GM19463 (cell line): ENCODE measurements around the gene ACP5.
"Not testable (repeated sequence)": the region's sequence is repeated elsewhere in the genome, so short reads cannot be mapped to it uniquely, and the experiment has no call there.

Source experiments
- ATAC-seq: cut with Tn5 transposase; IDR thresholded peaks from one replicate; pipeline ENCODE4 v1.9.1; 2021; ENCODE audit warnings: mild to moderate bottlenecking, moderate library complexity; ENCODE audit not compliant: unreplicated experiment

Gene ACP5

GRCh38 chr19:11577451-11578257 is at the start of gene ACP5:
ACP5 (minus strand) TSS chr19:11577645; CDS start chr19:11577317, 328 bp downstream.
- ATAC-seq = no peak

- ATAC-seq = no peak
These were observed 48.8 kb upstream of the ACP5 start for GRCh38 chr19:11626252-11626651.

- no peak for ATAC-seq
These were observed 46.6 kb upstream of the ACP5 start for GRCh38 chr19:11624069-11624463.

- ATAC-seq = not testable (repeated sequence)
These were observed 45.0 kb upstream of the ACP5 start for GRCh38 chr19:11622401-11622800.

GRCh38 chr19:11620553-11620952 is 43.1 kb upstream of the ACP5 start:
- no peak for ATAC-seq

- ATAC-seq = no peak
These were observed 40.0 kb upstream of the ACP5 start for GRCh38 chr19:11617180-11618062.

GRCh38 chr19:11612816-11613511 is 35.5 kb upstream of the ACP5 start:
- ATAC-seq = no peak

- ATAC-seq = no peak
These were observed 34.3 kb upstream of the ACP5 start for GRCh38 chr19:11611730-11612129.

- ATAC-seq = no peak
These were observed 29.0 kb upstream of the ACP5 start for GRCh38 chr19:11606484-11606883.

- ATAC-seq = not testable (repeated sequence)
These were observed 22.3 kb upstream of the ACP5 start for GRCh38 chr19:11599704-11600103.

- no peak for ATAC-seq
These were observed 21.3 kb upstream of the ACP5 start for GRCh38 chr19:11598746-11599145.

- no peak for ATAC-seq
These were observed 20.6 kb upstream of the ACP5 start for GRCh38 chr19:11598103-11598483.

GRCh38 chr19:11597202-11598102 is 20.0 kb upstream of the ACP5 start, which contains the start of gene ZNF627:
ZNF627 (plus strand) TSS chr19:11597483; CDS start chr19:11597628, 145 bp downstream.
- ATAC-seq = peak; percentile 96

- ATAC-seq = no peak
These were observed 18.7 kb upstream of the ACP5 start for GRCh38 chr19:11596156-11596555.

- no peak for ATAC-seq
These were observed 16.6 kb upstream of the ACP5 start for GRCh38 chr19:11594084-11594483.

- ATAC-seq = no peak
These were observed 10.7 kb upstream of the ACP5 start for GRCh38 chr19:11587975-11588631.

GRCh38 chr19:11587302-11587974 is 10.0 kb upstream of the ACP5 start:
- ATAC-seq = no peak

GRCh38 chr19:11586331-11586730 is 8.9 kb upstream of the ACP5 start:
- no peak for ATAC-seq

GRCh38 chr19:11581740-11582139 is 4.3 kb upstream of the ACP5 start:
- ATAC-seq = peak; percentile 70
